GM18858 (cell line): Measurements from ENCODE around the gene WNT5B.

Source experiments
- ATAC-seq: cut with Tn5 transposase; IDR thresholded peaks from one replicate; pipeline ENCODE4 v1.9.1; 2021; ENCODE audit not compliant: unreplicated experiment

WNT5B gene

GRCh38 chr12:1650260-1650977 lies 21.4 kb downstream of the WNT5B start:
- no peak for ATAC-seq

- ATAC-seq = no peak
Measured at GRCh38 chr12:1650978-1651361, 21.9 kb downstream of the WNT5B start.

GRCh38 chr12:1651946-1652345 lies 22.9 kb downstream of the WNT5B start:
- ATAC-seq = no peak

- ATAC-seq = no peak
Measured at GRCh38 chr12:1655225-1655788, 26.3 kb downstream of the WNT5B start.

GRCh38 chr12:1656902-1657301 lies 27.9 kb downstream of the WNT5B start:
- ATAC-seq = no peak

DNA sequence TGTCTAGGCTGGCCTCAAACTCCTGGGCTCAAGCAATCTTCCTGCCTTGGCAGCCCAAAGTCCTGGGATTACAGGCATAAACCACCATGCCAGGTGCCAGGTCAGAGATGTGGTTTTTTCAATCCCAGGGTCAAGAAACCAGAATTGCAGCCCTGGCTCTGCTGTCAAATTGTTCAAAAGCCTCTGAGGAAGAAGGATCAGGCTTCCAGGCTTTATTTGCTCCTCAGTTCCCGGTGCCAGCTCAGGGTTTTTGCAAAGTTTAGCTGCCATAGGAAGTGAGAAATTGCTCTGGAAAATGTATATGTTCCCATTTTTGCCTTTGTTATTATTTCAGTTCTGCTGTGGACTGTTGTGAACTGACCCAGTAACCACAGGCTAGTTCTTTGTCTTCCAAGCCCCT lies 28.7 kb downstream of the WNT5B start:
- ATAC-seq = no peak

- no peak for ATAC-seq
Measured at GRCh38 chr12:1660304-1661187, 31.5 kb downstream of the WNT5B start.

GRCh38 chr12:1661553-1662335 lies 32.7 kb downstream of the WNT5B start:
- no peak for ATAC-seq

DNA sequence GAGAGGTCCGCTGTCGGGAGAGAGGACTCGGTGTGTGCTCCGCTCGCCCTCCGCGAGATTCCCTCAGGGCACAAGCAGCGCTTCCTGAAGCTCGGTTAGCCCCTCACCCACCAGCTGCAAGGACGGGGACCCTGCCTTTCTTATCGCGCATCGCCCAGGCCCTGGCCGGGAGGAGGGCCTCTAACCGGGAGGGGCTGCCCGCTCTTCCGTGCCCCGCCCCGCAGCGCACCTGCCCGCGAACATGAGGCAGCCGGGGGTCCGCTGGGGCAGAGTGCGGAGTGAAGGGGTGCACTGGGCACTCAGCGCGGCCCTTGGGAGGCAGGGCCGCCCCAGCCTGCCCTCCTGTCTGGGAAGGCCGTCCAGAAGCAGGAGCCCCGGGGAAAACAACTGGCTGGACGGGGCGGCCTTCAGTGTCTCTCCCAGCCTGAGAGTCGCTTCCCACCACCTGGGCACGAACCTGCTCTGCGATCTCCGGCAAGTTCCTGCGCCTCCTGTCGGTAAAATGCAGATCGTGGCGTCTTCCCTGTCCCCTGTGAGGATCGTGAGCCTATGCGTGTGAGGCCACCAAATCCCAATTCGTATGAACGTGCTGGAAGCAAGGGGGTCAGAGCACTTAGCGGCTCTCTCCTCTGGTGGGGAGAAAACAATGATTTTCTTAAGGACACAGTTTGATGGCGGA lies 33.9 kb downstream of the WNT5B start:
- ATAC-seq = no peak

DNA sequence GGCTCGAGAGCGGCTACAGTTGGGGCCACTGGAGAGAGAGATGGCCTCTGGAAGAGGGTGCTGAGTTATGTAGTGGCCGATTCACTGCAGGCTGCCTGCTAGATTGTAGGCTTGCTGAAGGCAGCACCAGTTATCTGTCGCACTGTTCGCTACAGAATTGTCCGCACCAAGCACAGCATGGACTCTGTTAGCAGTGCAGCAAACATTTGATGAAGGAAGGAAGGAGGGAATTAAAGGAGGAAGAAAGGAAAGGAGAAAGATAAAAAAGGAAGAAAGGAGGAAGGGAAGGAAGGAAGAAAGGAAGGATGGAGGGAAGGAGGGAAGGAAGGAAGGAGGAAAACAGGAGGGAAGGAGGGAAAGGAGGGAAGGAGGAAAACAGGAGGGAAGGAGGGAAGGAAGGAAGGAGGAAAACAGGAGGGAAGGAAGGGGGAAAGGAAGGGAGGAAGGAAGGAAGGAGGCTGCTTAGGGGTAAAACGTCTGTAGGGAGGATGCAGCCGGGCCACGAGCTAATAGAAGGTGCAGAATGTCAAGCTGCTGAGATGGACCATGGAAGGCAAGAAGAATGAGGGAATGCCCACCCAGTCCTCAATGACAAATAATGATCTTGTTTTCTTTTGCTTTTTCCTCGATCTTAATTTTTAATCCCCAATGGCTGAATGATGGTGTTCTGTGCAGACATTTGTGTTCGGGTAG lies 34.6 kb downstream of the WNT5B start:
- no peak for ATAC-seq

- ATAC-seq = no peak
Measured at GRCh38 chr12:1665366-1665765, 36.3 kb downstream of the WNT5B start.

DNA sequence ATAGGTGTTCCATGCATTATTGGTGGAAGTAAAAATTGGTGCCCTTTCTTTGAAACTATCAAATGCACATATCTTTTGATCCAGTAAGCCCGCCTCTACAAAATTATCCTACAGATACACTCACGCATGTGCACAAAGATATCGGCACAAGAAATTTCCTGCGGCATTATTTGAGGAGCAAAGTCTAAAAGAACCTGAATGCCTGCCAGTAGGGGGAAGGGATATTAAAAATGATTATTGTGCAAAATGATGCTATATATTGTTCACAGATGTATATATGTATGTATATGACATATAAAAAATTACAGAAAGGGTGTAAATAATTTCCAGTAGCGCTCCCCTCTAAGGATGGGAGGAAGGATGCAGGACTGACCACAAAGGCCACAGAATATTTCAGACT lies 37.2 kb downstream of the WNT5B start:
- ATAC-seq = no peak

- no peak for ATAC-seq
Measured at GRCh38 chr12:1666685-1667162, 37.7 kb downstream of the WNT5B start.

DNA sequence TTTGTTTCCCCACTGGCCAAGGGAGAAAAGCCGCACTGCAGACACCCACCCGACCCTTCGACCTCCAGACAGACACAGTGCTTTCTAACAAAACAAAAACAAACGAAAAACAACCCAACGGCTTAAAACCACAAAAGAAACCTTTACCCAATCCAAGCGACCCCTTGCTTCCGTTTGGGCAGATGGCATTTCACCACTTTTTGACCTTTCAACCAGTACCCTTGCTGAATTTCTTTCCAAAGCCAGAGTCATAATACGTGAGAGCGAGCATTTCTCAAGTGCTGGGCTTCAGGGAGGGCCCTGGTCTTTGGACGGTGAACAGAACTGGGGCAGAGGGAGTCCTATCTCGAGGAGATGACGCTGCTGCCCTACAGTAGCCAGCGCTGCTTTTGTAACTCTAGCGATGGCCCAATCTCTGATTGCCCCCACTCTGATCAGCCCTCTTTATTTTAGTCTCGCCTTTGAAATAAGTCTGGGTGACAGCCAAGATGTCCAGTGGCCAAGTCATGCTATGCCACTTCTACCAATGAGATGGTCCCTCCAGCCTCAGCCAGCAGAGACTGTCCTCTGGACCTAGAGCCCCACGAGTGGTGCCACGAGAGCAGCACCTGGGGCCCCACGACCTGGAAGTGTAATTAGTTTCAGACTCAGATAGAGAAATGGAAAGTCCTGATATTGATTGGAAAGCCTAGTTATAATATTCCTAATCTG lies 40.0 kb downstream of the WNT5B start:
- no peak for ATAC-seq

DNA sequence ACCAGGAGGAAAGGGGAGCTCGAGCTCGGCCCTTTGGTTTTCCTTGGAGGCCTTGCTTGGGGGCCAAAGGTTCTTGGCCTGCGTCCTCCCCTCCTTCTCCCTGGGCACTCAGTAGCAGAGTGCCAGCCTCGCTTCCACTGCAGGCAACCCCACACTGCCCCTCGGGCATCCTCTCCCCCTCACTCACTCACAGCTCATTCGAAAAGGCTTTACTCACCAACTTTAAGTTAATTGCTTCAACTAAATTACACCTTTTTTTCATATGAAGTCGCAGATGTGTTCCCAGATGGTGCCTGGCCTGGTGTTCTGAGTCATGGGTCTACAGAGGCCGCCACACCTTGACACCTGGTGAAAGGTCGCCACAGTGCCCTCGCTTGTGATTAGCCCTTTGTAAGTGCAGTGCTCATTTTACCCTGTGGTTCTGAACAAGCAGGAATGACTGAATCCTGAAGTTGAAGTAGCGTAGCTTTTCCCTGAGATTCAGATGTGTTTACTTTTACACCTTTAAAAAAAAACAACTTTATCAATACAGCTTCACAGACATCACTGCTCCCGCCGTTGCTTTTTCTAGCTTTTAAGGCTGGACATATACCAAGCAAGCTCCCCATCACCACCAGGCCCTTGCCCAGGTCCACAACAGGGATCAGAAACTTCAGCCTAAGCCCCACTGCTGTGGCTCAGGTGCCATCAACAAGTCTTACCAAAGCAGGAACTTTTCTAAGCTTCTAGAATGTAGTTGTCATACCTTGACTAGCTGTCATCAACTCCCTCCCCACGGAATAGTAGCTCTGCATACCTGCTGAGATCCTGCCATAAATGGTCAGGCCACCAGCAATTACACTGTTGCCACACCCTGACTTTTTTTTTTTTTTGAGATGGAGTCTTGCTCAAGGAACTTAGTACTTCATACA lies 41.6 kb downstream of the WNT5B start:
- no peak for ATAC-seq

DNA sequence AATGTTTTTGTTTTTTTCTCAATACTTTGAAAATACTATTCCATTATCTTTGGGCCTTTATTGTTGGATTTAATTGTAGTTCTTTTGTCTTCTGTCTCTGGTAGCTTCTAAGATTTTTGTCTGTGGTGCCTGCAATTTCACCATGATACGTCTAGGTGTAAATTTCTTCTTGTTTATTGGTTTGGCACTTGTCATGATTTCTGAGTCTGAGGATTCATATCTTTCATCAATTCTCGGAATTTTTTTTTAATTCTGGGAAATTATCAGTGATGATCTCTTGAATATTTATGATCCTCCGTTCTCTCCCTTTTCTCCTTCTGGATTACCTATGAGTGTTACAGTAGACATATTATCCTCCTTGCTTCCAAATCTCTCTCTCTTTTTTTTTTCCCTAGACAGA lies 47.0 kb downstream of the WNT5B start:
- ATAC-seq = no peak

DNA sequence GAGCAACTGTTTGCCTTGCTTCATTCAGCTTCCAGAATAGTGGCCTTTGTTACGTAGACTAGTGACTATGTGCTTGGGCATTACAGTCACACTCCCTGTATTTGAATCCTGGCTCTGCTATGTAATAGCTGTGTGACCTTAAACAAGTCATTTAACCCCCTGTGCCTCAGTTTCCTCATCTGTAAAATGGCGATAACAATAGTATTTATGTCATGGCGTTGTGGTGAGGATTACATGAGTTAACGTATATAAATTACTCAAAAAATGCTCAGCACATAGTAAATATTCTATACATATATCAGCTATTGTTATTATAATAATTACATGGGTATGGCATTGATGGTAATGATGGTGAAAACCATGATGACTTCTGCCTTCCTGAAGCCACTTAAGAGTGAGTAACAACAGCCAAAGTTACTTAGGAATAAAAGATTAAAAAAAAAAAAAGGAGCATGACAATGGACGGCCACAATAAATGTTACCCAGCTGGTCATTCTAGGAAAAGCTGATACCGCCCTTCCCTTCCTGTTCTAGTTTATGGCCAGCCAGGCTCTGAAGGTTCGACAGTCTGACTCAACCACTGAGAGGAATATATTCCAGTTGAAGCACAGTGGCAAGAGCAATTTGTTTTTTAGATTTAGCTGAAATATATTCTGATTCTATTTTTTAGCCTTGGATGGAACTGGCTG lies 51.9 kb downstream of the WNT5B start:
- ATAC-seq = no peak

GRCh38 chr12:1681493-1681807 lies 52.4 kb downstream of the WNT5B start:
- no peak for ATAC-seq
